Measurements from ENCODE around the gene ARRDC3. TPM values are rescaled to one million over a fixed set of nuclear protein-coding genes. Genes with fewer than 3 reads are reported as not detected.
"Not testable (repeated sequence)": the region's sequence is repeated elsewhere in the genome, so short reads cannot be mapped to it uniquely, and the experiment has no call there.

Gene ARRDC3
- total RNA-seq, 1 donor from 2014 or later: 90.5 TPM

GRCh38 chr5:91397791-91398190 is 14.7 kb upstream of the ARRDC3 start:
- no peaks in the 10 kb centered on the region for H3K36me3 ChIP-seq
- H3K27me3 ChIP-seq (ENCODE audit: low read depth): no peaks in the 10 kb centered on the region
- DNase-seq: no peak
- no peaks in the 10 kb centered on the region for H3K9me3 ChIP-seq
- no peak overlapping the region for H3K27ac ChIP-seq
- TF ChIP-seq CTCF (IDR thresholded peaks at IDR 0.05): no peak
- H3K4me1 ChIP-seq: no peaks in the 10 kb centered on the region
- no peak for ATAC-seq
- no peak overlapping the region for H3K4me3 ChIP-seq
- intact Hi-C loops (cut with DNase I): no loop called here

- intact Hi-C loops (cut with DNase I): no loop called here
- no peaks in the 10 kb centered on the region for H3K9me3 ChIP-seq
- no peaks in the 10 kb centered on the region for H3K4me1 ChIP-seq
- no peak overlapping the region for H3K27ac ChIP-seq
- no peak overlapping the region for H3K4me3 ChIP-seq
- no peak for DNase-seq
- no peaks in the 10 kb centered on the region for H3K27me3 ChIP-seq (ENCODE audit: low read depth)
- H3K36me3 ChIP-seq: no peaks in the 10 kb centered on the region
- peak; percentile 25 to 40 for ATAC-seq
- TF ChIP-seq CTCF (IDR thresholded peaks at IDR 0.05): no peak
These were observed 7.2 kb upstream of the ARRDC3 start for GRCh38 chr5:91390268-91390667.

- H3K4me3 ChIP-seq; H3K4me1 ChIP-seq; H3K36me3 ChIP-seq; H3K27me3 ChIP-seq (ENCODE audit: low read depth); H3K27ac ChIP-seq; DNase-seq; H3K9me3 ChIP-seq; ATAC-seq: not testable (repeated sequence)
- intact Hi-C loops (cut with DNase I): loop anchor here (10.0 kb wide), 3 partner anchors 165 to 525 kb away; no protein-coding TSS in a partner anchor
These were observed 6.4 kb upstream of the ARRDC3 start for GRCh38 chr5:91389555-91389954.

GRCh38 chr5:91388362-91388761 is 5.2 kb upstream of the ARRDC3 start:
- H3K9me3 ChIP-seq: no peaks in the 10 kb centered on the region
- H3K36me3 ChIP-seq: no peaks in the 10 kb centered on the region
- ATAC-seq (no peak), DNase-seq (no peak)
- no peak overlapping the region for H3K27ac ChIP-seq
- no peaks in the 10 kb centered on the region for H3K27me3 ChIP-seq (ENCODE audit: low read depth)
- TF ChIP-seq CTCF (IDR thresholded peaks at IDR 0.05): no peak
- no peak overlapping the region for H3K4me3 ChIP-seq
- intact Hi-C loops (cut with DNase I): loop anchor here (10.0 kb wide), 3 partner anchors 164 to 524 kb away; no protein-coding TSS in a partner anchor
- peaks cover 10% of the 10 kb centered on the region for H3K4me1 ChIP-seq

GRCh38 chr5:91386120-91386519 is 3.0 kb upstream of the ARRDC3 start:
- no peaks in the 10 kb centered on the region for H3K36me3 ChIP-seq
- no peaks in the 10 kb centered on the region for H3K9me3 ChIP-seq
- no peak overlapping the region for H3K27ac ChIP-seq
- ATAC-seq: no peak
- intact Hi-C loops (cut with DNase I): loop anchor here (10.0 kb wide), 3 partner anchors 161 to 521 kb away; no protein-coding TSS in a partner anchor
- H3K4me3 ChIP-seq: no peak overlapping the region
- H3K4me1 ChIP-seq: peaks cover 10% of the 10 kb centered on the region
- no peak for DNase-seq
- H3K27me3 ChIP-seq (ENCODE audit: low read depth): no peaks in the 10 kb centered on the region
- no peak for TF ChIP-seq CTCF (IDR thresholded peaks at IDR 0.05)

- not testable (repeated sequence) for H3K27me3 ChIP-seq (ENCODE audit: low read depth); H3K36me3 ChIP-seq; H3K4me1 ChIP-seq; H3K9me3 ChIP-seq; H3K27ac ChIP-seq; ATAC-seq; DNase-seq; H3K4me3 ChIP-seq
- intact Hi-C loops (cut with DNase I): loop anchor here (10.0 kb wide), 3 partner anchors 161 to 521 kb away; no protein-coding TSS in a partner anchor
These were observed 2.5 kb upstream of the ARRDC3 start for GRCh38 chr5:91385596-91385995.
